Mesenchymal stem cell (in vitro differentiated cells and primary cell): ENCODE measurements around the gene RNLS.

Experiments
- DNase-seq: peaks from one replicate; pipeline ENCODE4 v3.0.0-alpha.2; 2013
- H2AFZ ChIP-seq: one replicate; pipeline ENCODE4 v1.6.1; 2013; ENCODE audit warnings: low read depth, mild to moderate bottlenecking, control low read depth, inconsistent platforms, low read length, moderate library complexity
- H2AK5ac ChIP-seq: 2 replicates; pipeline ENCODE4 v1.6.1; 2013; ENCODE audit warnings: low read length, moderate library complexity, mild to moderate bottlenecking, inconsistent platforms; ENCODE audit not compliant: severe bottlenecking
- H2BK120ac ChIP-seq: one replicate; pipeline ENCODE4 v1.6.1; 2013; ENCODE audit warnings: low read depth, mild to moderate bottlenecking, inconsistent platforms, low read length, moderate library complexity
- H2BK12ac ChIP-seq, 2 experiments: one replicate each; pipeline ENCODE4 v1.6.1; 2013; ENCODE audit warnings: inconsistent platforms in 2 of 2, low read length in 2 of 2, mild to moderate bottlenecking in 2 of 2, moderate library complexity in 2 of 2, control low read depth in 1 of 2
- H2BK15ac ChIP-seq: one replicate; pipeline ENCODE4 v1.6.1; 2013; ENCODE audit warnings: mild to moderate bottlenecking, low read depth, inconsistent platforms; ENCODE audit not compliant: poor library complexity, severe bottlenecking
- H2BK5ac ChIP-seq: 2 replicates; pipeline ENCODE4 v1.6.1; 2013; ENCODE audit warnings: low read depth, mild to moderate bottlenecking, low read length, control low read depth, inconsistent platforms; ENCODE audit not compliant: poor library complexity, severe bottlenecking
- H3K14ac ChIP-seq, 2 experiments: one replicate each; pipeline ENCODE4 v1.6.1; 2013; ENCODE audit warnings: inconsistent platforms in 2 of 2, low read length in 2 of 2, control low read depth in 1 of 2, mild to moderate bottlenecking in 1 of 2, moderate library complexity in 1 of 2
- H3K18ac ChIP-seq, 2 experiments: one replicate each; pipeline ENCODE4 v1.6.1; 2013; ENCODE audit warnings: inconsistent platforms in 2 of 2, low read length in 2 of 2, control low read depth in 1 of 2, low read depth in 1 of 2, mild to moderate bottlenecking in 1 of 2
- H3K23ac ChIP-seq, 2 experiments: one replicate each; pipeline ENCODE4 v1.6.1; 2013; ENCODE audit warnings: inconsistent platforms in 2 of 2, low read length in 2 of 2, mild to moderate bottlenecking in 2 of 2, moderate library complexity in 2 of 2, control low read depth in 1 of 2
- H3K27ac ChIP-seq: 2 replicates; pipeline ENCODE4 v1.5.1; 2013; ENCODE audit warnings: mild to moderate bottlenecking, moderate library complexity, low read length, control low read depth, inconsistent platforms; ENCODE audit not compliant: poor library complexity, severe bottlenecking
- H3K27me3 ChIP-seq, 2 experiments: 2 replicates each; pipeline versions ENCODE4 v1.6.1 to v1.7.0; 2013; ENCODE audit warnings: low read length in 2 of 2, mild to moderate bottlenecking in 2 of 2, moderate library complexity in 2 of 2, control low read depth in 1 of 2, inconsistent platforms in 1 of 2; ENCODE audit not compliant: control insufficient read depth in 1 of 2, insufficient read depth in 1 of 2
- H3K36me3 ChIP-seq, 2 experiments: 2 replicates each; pipeline versions ENCODE4 v1.6.1 to v1.7.0; 2013; ENCODE audit warnings: low read length in 2 of 2, control low read depth in 1 of 2, inconsistent platforms in 1 of 2, low read depth in 1 of 2, mild to moderate bottlenecking in 1 of 2; ENCODE audit not compliant: insufficient read depth in 2 of 2, control insufficient read depth in 1 of 2
- H3K4ac ChIP-seq, 2 experiments: one replicate each; pipeline ENCODE4 v1.6.1; 2013; ENCODE audit warnings: inconsistent platforms in 2 of 2, low read length in 2 of 2, mild to moderate bottlenecking in 2 of 2, moderate library complexity in 2 of 2, control low read depth in 1 of 2, low read depth in 1 of 2
- H3K4me1 ChIP-seq: 2 replicates; pipeline ENCODE4 v1.6.1; 2013; ENCODE audit warnings: low read depth, low read length, control low read depth; ENCODE audit not compliant: control insufficient read depth, insufficient read depth
- H3K4me2 ChIP-seq: 2 replicates; pipeline ENCODE4 v1.6.1; 2013; ENCODE audit warnings: low read length, mild to moderate bottlenecking, inconsistent platforms; ENCODE audit not compliant: poor library complexity, severe bottlenecking
- H3K4me3 ChIP-seq, 2 experiments: 2 replicates each; pipeline versions ENCODE4 v1.5.1 to v1.7.0; 2013; ENCODE audit warnings: low read length in 2 of 2, mild to moderate bottlenecking in 2 of 2, control low read depth in 1 of 2, low read depth in 1 of 2; ENCODE audit not compliant: insufficient read depth in 1 of 2
- H3K79me1 ChIP-seq: replicated peaks from 2 replicates; pipeline ENCODE4 v1.6.1; 2013; ENCODE audit warnings: mild to moderate bottlenecking, control low read depth, low read length, inconsistent platforms; ENCODE audit not compliant: poor library complexity, severe bottlenecking
- H3K9ac ChIP-seq: 2 replicates; pipeline ENCODE4 v1.7.0; 2013; ENCODE audit warnings: mild to moderate bottlenecking, low read length, moderate library complexity
- H3K9me3 ChIP-seq: 2 replicates; pipeline ENCODE4 v1.7.0; 2013; ENCODE audit warnings: mild to moderate bottlenecking, low read length; ENCODE audit not compliant: control insufficient read depth
- H4K8ac ChIP-seq: one replicate; pipeline ENCODE4 v1.6.1; 2013; ENCODE audit warnings: inconsistent platforms, mild to moderate bottlenecking, low read length, moderate library complexity
- H4K91ac ChIP-seq: one replicate; pipeline ENCODE4 v1.6.1; 2013; ENCODE audit warnings: mild to moderate bottlenecking, low read length, inconsistent platforms
- WGBS: methylation state at CpG from one replicate; pipeline ENCODE4 v1.1.7; 2013; ENCODE audit warnings: mixed read lengths; 5-methylcytosine and 5-hydroxymethylcytosine counted together

Gene RNLS

DNA sequence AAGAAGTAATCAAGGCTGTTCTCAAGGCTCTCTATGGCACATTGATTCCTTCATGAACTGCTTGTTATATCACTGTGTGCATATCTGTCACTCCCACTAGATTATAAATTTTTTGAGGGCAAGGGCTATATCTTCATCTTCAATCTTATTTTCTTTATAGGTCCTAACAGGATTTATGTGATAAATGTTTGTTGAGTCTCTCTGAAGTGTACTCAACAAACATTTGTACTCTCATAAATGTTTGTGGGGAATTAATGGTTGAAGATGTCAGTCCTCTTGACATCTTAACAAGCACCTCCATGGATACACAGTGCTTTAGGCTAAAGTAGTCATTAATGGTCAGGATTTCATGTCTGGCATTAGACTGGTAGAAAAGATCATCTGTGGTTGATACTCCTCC, 143.2 kb downstream of the RNLS start:
- no peak for DNase-seq
- Histone ChIP-seq H2BK5ac (no peak overlapping the region), H3K18ac (no peak overlapping the region), H3K27me3 (no peaks in the 10 kb centered on the region), H2BK120ac (no peak overlapping the region), H2AK5ac (no peak overlapping the region), H3K4me1 (no peaks in the 10 kb centered on the region), H2BK15ac (no peak overlapping the region), H3K23ac (no peak overlapping the region), H3K14ac (no peak overlapping the region), H3K4me2 (no peak overlapping the region), H3K9ac (no peak overlapping the region), H3K4ac (no peak overlapping the region), H3K27ac (no peak overlapping the region), H3K36me3 (no peaks in the 10 kb centered on the region), H2AFZ (no peak overlapping the region), H3K4me3 (no peak overlapping the region), H4K8ac (no peak overlapping the region), H3K9me3 (no peaks in the 10 kb centered on the region), H2BK12ac (no peak overlapping the region), H4K91ac (no peak overlapping the region), H3K79me1 (no peaks in the 10 kb centered on the region)

- Histone ChIP-seq H3K4me3 (no peak overlapping the region), H3K79me1 (no peaks in the 10 kb centered on the region), H3K4me1 (no peaks in the 10 kb centered on the region), H3K23ac (no peak overlapping the region), H3K36me3 (no peaks in the 10 kb centered on the region), H3K4ac (no peak overlapping the region), H3K9me3 (no peaks in the 10 kb centered on the region), H2BK12ac (no peak overlapping the region), H3K27ac (no peak overlapping the region), H2BK120ac (no peak overlapping the region), H3K14ac (no peak overlapping the region), H3K4me2 (no peak overlapping the region), H2AK5ac (no peak overlapping the region), H2BK15ac (no peak overlapping the region), H3K27me3 (no peaks in the 10 kb centered on the region), H2AFZ (no peak overlapping the region), H4K8ac (no peak overlapping the region), H2BK5ac (no peak overlapping the region), H3K18ac (no peak overlapping the region), H3K9ac (no peak overlapping the region), H4K91ac (no peak overlapping the region)
- no peak for DNase-seq
These were observed 145.7 kb downstream of the RNLS start for GRCh38 chr10:88437411-88437810.

DNA sequence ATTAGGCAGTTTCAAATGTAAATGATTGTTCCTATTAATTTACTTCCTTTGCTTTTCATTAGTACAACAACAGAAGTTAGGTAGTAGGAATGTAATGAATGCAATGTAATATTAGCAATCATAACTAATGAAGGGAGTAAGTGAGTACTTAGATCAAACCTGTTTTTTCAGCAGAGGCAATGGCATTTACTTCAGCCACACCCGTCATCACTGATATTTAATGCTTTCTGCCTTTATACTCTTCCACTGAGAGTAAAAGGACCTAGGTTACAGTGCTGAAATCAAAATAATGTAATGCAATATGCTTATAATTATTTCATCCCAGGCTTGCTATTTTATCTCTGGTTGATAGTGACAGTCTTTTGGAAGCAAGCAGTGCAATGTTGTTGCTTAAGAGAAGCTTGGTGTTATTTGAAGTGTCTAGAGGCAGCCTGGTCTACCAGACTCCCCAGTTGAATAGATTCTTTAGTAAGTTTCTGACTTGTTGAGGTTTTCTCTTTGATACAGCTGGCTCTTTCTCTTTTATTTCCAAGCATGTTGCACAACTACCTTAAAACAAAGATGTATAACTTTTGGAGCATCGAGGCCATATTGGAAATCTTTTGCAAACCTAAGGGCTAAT, 149.4 kb downstream of the RNLS start:
- Histone ChIP-seq H3K14ac (no peak overlapping the region), H3K9ac (no peak overlapping the region), H3K27ac (no peak overlapping the region), H3K4me3 (no peak overlapping the region), H4K91ac (no peak overlapping the region), H2BK12ac (no peak overlapping the region), H4K8ac (no peak overlapping the region), H3K9me3 (no peaks in the 10 kb centered on the region), H3K27me3 (no peaks in the 10 kb centered on the region), H2BK120ac (no peak overlapping the region), H3K18ac (no peak overlapping the region), H3K4ac (no peak overlapping the region), H3K79me1 (no peaks in the 10 kb centered on the region), H2BK5ac (no peak overlapping the region), H3K23ac (no peak overlapping the region), H2BK15ac (no peak overlapping the region), H3K4me1 (no peaks in the 10 kb centered on the region), H3K4me2 (no peak overlapping the region), H2AFZ (no peak overlapping the region), H2AK5ac (no peak overlapping the region), H3K36me3 (no peaks in the 10 kb centered on the region)
- 95% methylated on average over 1 of the region's 2 CpGs for WGBS
- no peak for DNase-seq

- Histone ChIP-seq H2BK15ac (no peak overlapping the region), H3K27ac (no peak overlapping the region), H4K8ac (no peak overlapping the region), H2BK5ac (no peak overlapping the region), H3K79me1 (no peaks in the 10 kb centered on the region), H3K23ac (no peak overlapping the region), H3K27me3 (no peaks in the 10 kb centered on the region), H3K4me2 (no peak overlapping the region), H3K36me3 (no peaks in the 10 kb centered on the region), H2AFZ (no peak overlapping the region), H3K9ac (no peak overlapping the region), H2AK5ac (no peak overlapping the region), H3K4me3 (no peak overlapping the region), H3K18ac (no peak overlapping the region), H3K4me1 (no peaks in the 10 kb centered on the region), H4K91ac (no peak overlapping the region), H2BK120ac (no peak overlapping the region), H3K4ac (no peak overlapping the region), H3K9me3 (no peaks in the 10 kb centered on the region), H2BK12ac (no peak overlapping the region), H3K14ac (no peak overlapping the region)
- DNase-seq: no peak
- WGBS: no CpG with 5 or more reads among the region's 1 CpG
These were observed 152.0 kb downstream of the RNLS start for GRCh38 chr10:88431103-88431502.
